Endothelial cell of umbilical vein (primary cell): ENCODE measurements around the gene AKAP13. TPM values are rescaled to one million over a fixed set of nuclear protein-coding genes. Genes with fewer than 3 reads are reported as not detected.

Source experiments
- BruUV-seq: library from RNA; stranded (reverse); fragments of 400-500 nt; replicated peaks from 2 replicates; lab custom pipeline; 2021; lab: Mats Ljungman, UMichigan
- CTCF ChIA-PET: fragments of 300-600, 350-600 bp; sonication (Branson Sonifier 250); formaldehyde crosslinking; loops from one replicate; lab custom pipeline; 2021; ENCODE audit warnings: antibody characterized with exemption, inconsistent platforms; lab: Charles Lee
- POLR2A ChIA-PET: fragments of 300-600, 350-600 bp; sonication (Branson Sonifier 250); formaldehyde crosslinking; loops from one replicate; lab custom pipeline; 2021; ENCODE audit warnings: antibody characterized with exemption, inconsistent platforms; lab: Charles Lee
- DNase-seq: peaks from one replicate; pipeline ENCODE4 v3.0.0-alpha.2; 2011; ENCODE audit warnings: low read depth, low spot score
- FAIRE-seq: peaks from 2 replicates; lab custom pipeline; 2011; peaks lifted over from hg19 to GRCh38; lab: Jason Lieb, UNC
- H2AFZ ChIP-seq: 2 replicates; pipeline ENCODE4 v1.6.0; 2012; ENCODE audit warnings: low read depth, low read length, control low read depth, inconsistent platforms
- H3K27ac ChIP-seq: 2 replicates; pipeline ENCODE4 v1.5.1; 2011; ENCODE audit warnings: low read depth, mild to moderate bottlenecking, control low read depth, low read length, moderate library complexity; ENCODE audit not compliant: insufficient read depth
- H3K27me3 ChIP-seq, 2 experiments: 2 replicates each; pipeline versions ENCODE4 v1.6.0 to v1.6.1; 2011; ENCODE audit warnings: low read length in 2 of 2, mixed read lengths in 1 of 2; ENCODE audit not compliant: control insufficient read depth in 2 of 2, insufficient read depth in 2 of 2
- H3K36me3 ChIP-seq, 2 experiments: 2 replicates in 1 of 2; 3 replicates in 1 of 2; pipeline ENCODE4 v1.5.1; 2011; ENCODE audit warnings: low read length in 2 of 2, mild to moderate bottlenecking in 1 of 2, moderate library complexity in 1 of 2; ENCODE audit not compliant: control insufficient read depth in 2 of 2, insufficient read depth in 2 of 2; ENCODE audit errors: extremely low read depth in 1 of 2
- H3K4me1 ChIP-seq: 3 replicates; pipeline ENCODE4 v1.5.1; 2011; ENCODE audit warnings: mild to moderate bottlenecking, low read length; ENCODE audit not compliant: control insufficient read depth, insufficient read depth; ENCODE audit errors: extremely low read depth
- H3K4me2 ChIP-seq: 2 replicates; pipeline ENCODE4 v1.6.1; 2011; ENCODE audit warnings: low read length, control low read depth, mixed read lengths; ENCODE audit not compliant: insufficient read depth
- H3K4me3 ChIP-seq, 3 experiments: fragments of 200-600 bp in 1 of 3; sonication (generic), shearing (Covaris generic) in 1 of 3; replicated peaks in 1 of 3; 2 replicates each; pipeline ENCODE4 v1.5.1; 2011 to 2016; ENCODE audit warnings: control low read depth in 3 of 3, low read length in 3 of 3, mild to moderate bottlenecking in 2 of 3, inconsistent platforms in 1 of 3, low read depth in 1 of 3, moderate library complexity in 1 of 3; ENCODE audit not compliant: insufficient read depth in 1 of 3
- H3K79me2 ChIP-seq: 2 replicates; pipeline ENCODE4 v1.6.0; 2012; ENCODE audit warnings: low read length, inconsistent platforms; ENCODE audit not compliant: control insufficient read depth, insufficient read depth
- H3K9ac ChIP-seq: replicated peaks from 2 replicates; pipeline ENCODE3; 2011; ENCODE audit warnings: low read length, control low read depth; ENCODE audit not compliant: insufficient read depth; ENCODE audit errors: extremely low read depth
- H3K9me1 ChIP-seq: replicated peaks from 3 replicates; pipeline ENCODE4 v1.6.0; 2011; ENCODE audit warnings: mild to moderate bottlenecking, low read length; ENCODE audit not compliant: control insufficient read depth, insufficient read depth; ENCODE audit errors: extremely low read depth
- H3K9me3 ChIP-seq: replicated peaks from 2 replicates; pipeline ENCODE4 v1.5.1; 2012; ENCODE audit warnings: low read length, inconsistent platforms; ENCODE audit not compliant: control insufficient read depth, insufficient read depth
- H4K20me1 ChIP-seq: replicated peaks from 2 replicates; pipeline ENCODE3; 2011; ENCODE audit warnings: mild to moderate bottlenecking, low read length; ENCODE audit not compliant: control insufficient read depth, insufficient read depth; ENCODE audit errors: extremely low read depth
- CTCF ChIP-seq, 2 donors: IDR thresholded peaks; 1 replicate in 1 of 2; 2 replicates in 1 of 2; pipeline ENCODE4 v1.5.1; 2011; ENCODE audit warnings: low read length in 2 of 2, mild to moderate bottlenecking in 2 of 2, moderate library complexity in 2 of 2, control low read depth in 1 of 2, inconsistent platforms in 1 of 2, low read depth in 1 of 2; ENCODE audit not compliant: insufficient read depth in 1 of 2; ENCODE audit errors: extremely low read depth in 1 of 2
- EZH2 ChIP-seq: IDR thresholded peaks from 2 replicates; pipeline ENCODE4 v1.6.1; 2012; ENCODE audit warnings: borderline replicate concordance, low read depth, mild to moderate bottlenecking, moderate library complexity, low read length, inconsistent platforms; ENCODE audit not compliant: severe bottlenecking
- FOS ChIP-seq: IDR thresholded peaks from 2 replicates; pipeline ENCODE4 v1.6.1; 2011; ENCODE audit warnings: mild to moderate bottlenecking, low read length, moderate library complexity, borderline replicate concordance; ENCODE audit not compliant: insufficient read depth
- GATA2 ChIP-seq: IDR thresholded peaks from 2 replicates; pipeline ENCODE4 v1.7.0; 2011; ENCODE audit warnings: low read depth, mild to moderate bottlenecking, moderate library complexity, mixed read lengths, low read length; ENCODE audit not compliant: insufficient read length, insufficient read depth
- JUN ChIP-seq: IDR thresholded peaks from 2 replicates; pipeline ENCODE4 v1.6.1; 2011; ENCODE audit warnings: borderline replicate concordance, low read depth; ENCODE audit not compliant: insufficient read length, insufficient read depth
- MYC ChIP-seq: IDR thresholded peaks from one replicate; pipeline ENCODE4 v1.6.1; 2011; ENCODE audit warnings: mild to moderate bottlenecking, low read depth, low read length
- POLR2A ChIP-seq: IDR thresholded peaks from 2 replicates; pipeline ENCODE4 v1.6.1; 2012; ENCODE audit warnings: low read depth, mild to moderate bottlenecking, control low read depth, low read length
- POLR2AphosphoS5 ChIP-seq: IDR thresholded peaks from 2 replicates; pipeline ENCODE4 v1.6.1; 2012; ENCODE audit warnings: low read depth, mild to moderate bottlenecking, control low read depth, low read length, moderate library complexity; ENCODE audit not compliant: insufficient read depth
- dilution Hi-C: fragments of 300-500 bp; cut with MboI; formaldehyde crosslinking; loops from one replicate; pipeline ENCODE4 v1.15.0; 2019; ENCODE audit warnings: low sequenced_read_pairs; ENCODE audit not compliant: extremely low pct_ligation_motif_present
- intact Hi-C: fragments of 100-400 bp; cut with micrococcal nuclease; formaldehyde crosslinking; loops from one replicate; pipeline ENCODE4 v1.10.0; 2022
- polyA plus RNA-seq, 4 experiments: library from polyadenylated mRNA; depleted of rRNA in 3 of 4; stranded (reverse) in 3 of 4; unstranded in 1 of 4; fragments of >200 nt; gene quantifications; 2 replicates each; pipeline versions ENCODE4 v1.2.1 to v1.2.3, GENCODE V29; 2011 to 2012; ENCODE audit warnings: missing spikeins in 1 of 4
- total RNA-seq: library from RNA; stranded (reverse); gene quantifications from 2 replicates; pipeline ENCODE4 v1.2.3, GENCODE V29; 2021
- TF ChIP-seq, protein P1 (sequence below): IDR thresholded peaks from 2 replicates; pipeline ENCODE4 v1.6.1; 2011; ENCODE audit not compliant: insufficient read depth, insufficient read length

AKAP13 gene
- total and polyA plus RNA-seq, 2 donors (not counting 3 experiments of a cell fraction or from before 2014, with no cell fraction given): 22.8 to 87.8 TPM

- FAIRE-seq (no peak), DNase-seq (no peak)
- no peak overlapping the region for H3K9ac ChIP-seq
- POLR2A ChIA-PET: no interaction called here
- H3K4me2 ChIP-seq: no peak overlapping the region
- H3K27ac ChIP-seq: no peak overlapping the region
- H3K4me1 ChIP-seq: peaks cover 16% of the 10 kb centered on the region
- H3K9me3 ChIP-seq: no peaks in the 10 kb centered on the region
- dilution Hi-C loops: no loop called here
- no peaks in the 10 kb centered on the region for H3K27me3 ChIP-seq
- no peaks in the 10 kb centered on the region for H4K20me1 ChIP-seq
- no peak overlapping the region for H3K4me3 ChIP-seq
- H3K9me1 ChIP-seq: no peaks in the 10 kb centered on the region
- H3K79me2 ChIP-seq: peaks cover 1% of the 10 kb centered on the region
- CTCF ChIA-PET: no interaction called here
- BruUV-seq: no TSS peak
- no peaks in the 10 kb centered on the region for H3K36me3 ChIP-seq
- no peak overlapping the region for H2AFZ ChIP-seq
- intact Hi-C loops: no loop called here
- TF ChIP-seq CTCF (IDR thresholded peaks at IDR 0.05; ENCODE audit: extremely low read depth in 1 of 2, insufficient read depth in 1 of 2, low read depth in 1 of 2, low read length in 2 of 2): no peak
- no peak for TF ChIP-seq POLR2A
- no peak for TF ChIP-seq EZH2
- TF ChIP-seq JUN: no peak
- TF ChIP-seq MYC: no peak
- no peak for TF ChIP-seq POLR2AphosphoS5
- TF ChIP-seq, protein P1, sequence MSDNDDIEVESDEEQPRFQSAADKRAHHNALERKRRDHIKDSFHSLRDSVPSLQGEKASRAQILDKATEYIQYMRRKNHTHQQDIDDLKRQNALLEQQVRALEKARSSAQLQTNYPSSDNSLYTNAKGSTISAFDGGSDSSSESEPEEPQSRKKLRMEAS: no peak
- TF ChIP-seq FOS: no peak
- TF ChIP-seq GATA2: no peak
Observed at GRCh38 chr15:85788771-85789495, 408.5 kb downstream of the AKAP13 start.
